Measurements from ENCODE around the gene RARS1.
"Not testable (repeated sequence)": the region's sequence is repeated elsewhere in the genome, so short reads cannot be mapped to it uniquely, and the experiment has no call there.

RARS1 gene

DNA sequence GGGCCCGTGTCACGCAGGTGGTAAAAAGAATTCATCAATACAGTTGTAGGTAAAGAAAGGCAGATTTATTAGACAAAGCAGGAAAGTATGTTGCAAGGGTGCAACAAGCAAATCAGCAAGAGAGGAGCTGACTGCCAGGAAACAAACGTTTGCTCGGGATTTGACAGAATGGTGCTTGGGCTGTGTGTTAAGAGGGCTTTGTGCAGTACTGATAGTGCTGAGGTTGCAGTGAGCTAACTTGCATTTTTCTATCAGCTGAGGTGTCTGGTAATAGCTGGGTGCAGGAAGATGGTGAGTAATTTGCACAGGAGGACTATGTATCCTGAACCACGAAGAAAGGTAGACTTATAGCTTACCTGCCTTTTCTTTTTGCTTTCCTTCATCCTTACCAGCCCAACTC is 3.9 kb upstream of the RARS1 start:
- DNase-seq = no peak

DNA sequence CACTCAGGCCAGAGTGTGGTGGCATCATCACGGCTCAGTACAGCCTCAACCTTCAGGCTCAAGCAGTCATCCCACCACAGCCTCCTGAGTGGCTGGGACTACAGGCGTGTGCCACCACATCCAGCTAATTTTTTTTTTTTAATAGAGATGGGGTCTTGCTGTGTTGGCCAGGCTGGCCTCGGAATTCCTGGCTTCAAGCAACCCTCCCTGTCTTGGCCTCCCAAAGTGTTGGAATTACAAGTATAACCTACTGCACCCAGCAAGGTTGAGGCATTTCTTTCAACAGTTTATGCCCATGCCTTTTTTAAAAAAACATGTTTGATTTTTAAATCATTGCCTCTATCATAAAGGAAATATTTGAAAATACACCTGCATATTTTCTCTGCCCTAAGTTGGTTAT is 2.8 kb downstream of the RARS1 start:
- DNase-seq = no peak

DNA sequence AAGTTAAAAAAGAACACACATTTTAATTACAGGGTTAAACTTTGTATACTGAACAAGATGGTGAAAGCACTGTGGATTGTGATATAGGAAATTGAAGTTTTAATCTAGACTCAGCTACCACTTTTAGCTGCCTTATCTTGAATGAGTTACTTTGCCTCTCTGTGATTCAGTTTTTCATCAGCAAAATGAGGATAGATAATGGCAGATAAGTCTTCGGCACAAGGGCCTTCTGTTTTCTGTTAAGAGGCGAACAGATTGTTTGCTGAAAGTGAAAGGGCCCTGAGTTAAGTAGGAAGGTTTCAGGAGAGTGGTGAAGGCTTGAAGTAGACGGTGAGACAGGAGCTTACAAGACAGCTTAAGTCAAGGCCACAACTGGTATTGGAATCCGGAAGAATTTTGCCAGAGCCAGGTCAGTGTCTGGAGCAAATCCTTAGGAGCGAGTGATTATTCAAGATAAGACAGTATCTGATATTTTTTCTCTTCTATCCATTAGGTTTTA is 7.8 kb downstream of the RARS1 start:
- DNase-seq = no peak

DNA sequence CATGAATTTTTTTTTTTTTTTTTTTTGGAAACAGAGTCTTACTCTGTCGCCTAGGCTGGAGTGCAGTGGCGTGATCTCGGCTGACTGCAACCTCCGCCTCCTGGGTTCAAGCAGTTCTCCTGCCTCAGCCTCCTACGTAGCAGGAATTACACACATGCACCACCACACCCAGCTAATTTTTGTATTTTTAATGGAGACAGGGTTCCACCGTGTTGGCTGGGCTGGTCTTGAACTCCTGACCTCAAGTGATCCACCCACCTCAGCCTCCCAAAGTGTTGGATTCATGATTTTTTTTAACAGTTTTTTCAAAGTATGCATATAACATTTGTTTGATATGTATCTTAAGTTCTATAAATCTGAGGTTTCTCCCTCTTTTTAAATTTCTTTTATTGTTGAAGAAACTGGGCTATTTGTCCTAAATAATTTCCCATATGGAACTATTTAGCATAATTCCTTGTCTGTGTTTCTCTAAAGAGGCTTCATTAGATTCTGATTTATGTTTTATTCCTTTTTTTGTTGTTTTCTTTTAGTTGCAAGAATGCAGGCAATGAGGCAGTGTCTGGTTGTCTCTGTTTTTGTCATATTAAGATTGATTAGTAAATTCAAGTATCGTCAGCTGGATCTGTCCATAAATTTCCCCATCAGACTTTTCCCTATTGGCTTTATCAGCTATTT is 16.4 kb downstream of the RARS1 start:
- no peak for DNase-seq

DNA sequence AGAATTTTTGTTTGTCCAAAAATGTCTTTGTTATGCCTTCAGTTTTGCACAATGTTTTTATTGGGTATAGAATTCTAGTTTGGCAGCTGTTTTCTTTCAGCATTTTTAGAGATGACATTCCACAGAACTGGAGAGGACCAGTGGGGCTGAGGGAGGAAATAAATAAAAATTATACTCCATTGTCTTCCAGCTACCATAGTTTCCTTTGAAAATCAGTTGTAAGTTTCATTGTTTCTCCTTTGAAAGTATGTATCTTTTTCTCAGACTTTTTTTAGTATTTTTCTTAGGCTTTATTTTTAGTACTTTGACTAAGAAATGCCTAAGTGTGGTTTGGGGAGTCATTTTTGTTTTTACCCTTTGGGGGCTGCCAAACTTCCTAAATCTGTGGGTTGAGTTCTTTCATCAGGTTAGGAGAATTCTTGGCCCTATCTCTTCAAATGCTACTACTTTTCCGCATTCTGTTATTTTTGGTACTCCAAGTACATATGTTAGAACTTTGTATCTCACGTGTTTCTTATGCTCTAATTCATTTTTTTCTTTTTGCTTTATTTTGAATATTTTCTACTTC is 27.7 kb downstream of the RARS1 start:
- DNase-seq = no peak

DNA sequence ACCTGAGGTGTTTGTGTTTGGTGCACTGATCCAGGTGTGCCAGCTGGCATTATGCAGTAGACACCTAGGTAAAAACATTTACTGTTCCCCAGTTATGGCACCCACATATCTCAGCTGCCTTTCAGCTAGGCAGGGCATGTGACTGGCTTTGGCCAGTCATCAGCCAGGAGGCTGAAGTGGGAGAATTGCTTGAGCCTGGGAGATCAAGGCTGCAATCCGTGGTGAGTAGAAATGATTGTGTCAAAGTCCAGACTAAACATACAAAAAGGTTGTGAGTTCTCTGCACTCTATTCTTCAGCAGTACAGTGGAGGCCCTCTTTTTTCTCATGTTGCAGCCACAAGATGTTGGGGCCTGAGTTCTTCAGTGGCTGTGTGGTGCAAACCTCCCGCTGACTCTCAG is 39.6 kb downstream of the RARS1 start:
- no peak for DNase-seq

DNA sequence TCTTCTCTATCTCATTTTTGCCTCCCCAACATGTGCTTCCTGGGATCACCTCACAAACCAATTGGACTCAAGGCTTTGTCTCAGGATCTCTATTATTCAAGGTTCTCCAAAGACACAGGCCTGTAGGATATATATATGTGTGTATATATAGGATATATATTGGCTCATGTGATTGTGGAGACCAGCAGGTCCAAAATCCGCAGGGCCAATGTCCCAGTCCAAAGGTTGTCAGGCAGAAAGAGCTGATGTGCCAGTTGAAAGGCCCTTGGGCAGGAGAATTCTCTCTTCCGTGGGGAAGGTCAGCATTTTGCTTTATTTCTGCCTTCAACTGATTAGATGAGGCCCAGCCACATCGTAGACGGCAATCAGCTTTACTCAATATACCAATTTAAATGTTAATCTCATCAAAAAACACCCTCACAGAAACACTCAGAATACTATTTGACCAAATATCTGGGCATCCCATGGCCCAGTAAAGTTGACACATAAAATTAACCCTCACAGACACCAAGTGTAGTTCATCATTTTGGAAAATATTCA is 41.6 kb downstream of the RARS1 start:
- no peak for DNase-seq

DNA sequence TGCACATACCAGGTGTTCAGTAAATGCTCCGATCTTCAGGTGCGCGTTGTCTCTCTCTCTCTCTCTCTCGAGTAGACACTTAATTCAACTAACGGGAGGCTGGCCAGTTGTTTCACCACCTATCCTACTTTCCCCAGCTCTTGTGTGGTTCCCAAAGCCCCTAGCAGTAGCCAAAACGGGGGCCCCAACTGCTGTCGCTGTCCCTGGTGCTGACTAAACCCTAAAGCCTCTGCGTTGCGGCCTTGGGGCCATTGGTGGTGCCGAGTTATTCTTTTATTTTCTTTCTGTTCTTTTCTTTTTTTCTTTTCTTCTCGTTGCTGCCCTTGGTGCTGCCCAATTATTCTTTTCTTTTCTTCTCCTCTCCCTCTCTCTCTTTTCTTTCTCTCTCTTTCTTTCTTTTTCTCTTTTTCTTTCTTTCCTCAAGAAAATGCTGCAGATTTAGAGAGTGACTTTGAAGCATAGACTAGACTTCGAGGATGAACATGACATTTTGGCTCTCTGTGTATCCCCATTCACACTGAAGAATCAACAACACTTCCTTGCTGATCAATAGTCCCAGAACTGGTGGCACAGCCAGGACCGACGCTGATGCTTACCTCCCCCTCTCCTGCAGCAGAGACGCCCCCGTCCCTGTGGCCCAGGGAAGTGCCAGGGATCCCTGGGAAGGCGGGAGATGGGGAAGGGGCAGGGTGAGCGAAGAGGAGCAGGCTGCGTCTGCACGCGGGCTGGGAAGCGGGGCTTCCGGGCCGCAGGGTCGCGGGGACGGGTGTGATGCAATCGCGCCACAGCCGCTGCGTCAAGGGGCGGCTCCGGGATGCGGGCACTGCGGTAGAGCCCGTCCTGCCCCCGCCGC is 42.5 kb downstream of the RARS1 start, which contains the start of gene FBLL1:
TSS of gene FBLL1 (plus strand) at position 785 of the 853 bp plus-strand sequence. CDS start 200 bp downstream, outside the sequence.
- peak in 1 of 4 experiments; percentile 2 for DNase-seq

DNA sequence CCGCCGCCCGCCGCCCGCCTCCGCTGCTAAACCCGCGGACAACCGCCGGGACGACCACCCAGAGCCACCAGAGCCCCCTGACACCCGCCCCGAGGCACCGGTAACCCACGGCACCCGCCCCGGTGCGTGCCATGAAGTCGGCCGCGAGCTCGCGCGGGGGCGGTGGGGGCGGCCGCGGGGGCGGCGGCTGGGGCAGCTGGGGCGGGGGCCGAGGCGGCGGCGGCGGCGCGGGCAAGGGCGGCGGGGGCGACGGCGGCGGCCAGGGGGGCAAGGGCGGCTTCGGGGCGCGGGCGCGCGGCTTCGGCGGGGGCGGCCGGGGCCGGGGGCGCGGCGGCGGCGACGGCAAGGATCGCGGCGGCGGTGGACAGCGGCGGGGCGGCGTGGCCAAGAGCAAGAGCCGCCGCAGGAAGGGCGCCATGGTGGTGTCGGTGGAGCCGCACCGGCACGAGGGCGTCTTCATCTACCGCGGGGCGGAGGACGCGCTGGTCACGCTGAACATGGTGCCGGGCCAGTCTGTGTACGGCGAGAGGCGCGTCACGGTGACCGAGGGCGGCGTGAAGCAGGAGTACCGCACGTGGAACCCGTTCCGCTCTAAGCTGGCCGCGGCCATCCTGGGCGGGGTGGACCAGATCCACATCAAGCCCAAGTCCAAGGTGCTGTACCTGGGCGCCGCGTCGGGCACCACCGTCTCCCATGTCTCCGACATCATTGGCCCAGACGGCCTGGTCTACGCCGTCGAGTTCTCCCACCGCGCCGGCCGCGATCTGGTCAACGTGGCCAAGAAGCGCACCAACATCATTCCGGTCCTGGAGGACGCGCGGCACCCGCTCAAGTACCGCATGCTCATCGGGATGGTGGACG is 43.3 kb downstream of the RARS1 start:
- DNase-seq = no peak

DNA sequence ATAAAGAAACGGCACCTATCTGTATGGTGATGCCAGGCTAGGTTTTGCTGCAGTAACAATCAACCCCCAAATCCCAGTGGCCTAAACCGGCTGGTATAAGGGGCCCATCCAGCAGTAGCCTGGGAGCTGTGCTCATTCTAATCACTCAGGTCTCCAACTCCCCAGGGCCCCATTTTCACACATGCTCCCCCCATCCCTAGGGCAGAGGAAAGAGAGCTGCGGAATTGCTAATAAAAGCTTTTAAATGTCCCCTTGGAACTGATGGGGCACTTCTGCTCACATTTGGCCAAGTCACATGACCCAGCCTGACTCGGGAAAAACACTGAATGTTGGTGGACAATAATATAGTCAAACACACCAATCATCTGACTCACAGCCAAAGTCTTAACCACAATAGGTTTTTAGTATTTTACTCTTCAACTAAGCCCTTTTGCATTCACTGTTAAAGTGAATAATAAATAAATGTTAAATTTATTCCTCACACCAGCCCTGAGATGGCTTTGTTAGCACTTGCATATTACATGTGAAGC is 44.4 kb downstream of the RARS1 start:
- DNase-seq = no peak

DNA sequence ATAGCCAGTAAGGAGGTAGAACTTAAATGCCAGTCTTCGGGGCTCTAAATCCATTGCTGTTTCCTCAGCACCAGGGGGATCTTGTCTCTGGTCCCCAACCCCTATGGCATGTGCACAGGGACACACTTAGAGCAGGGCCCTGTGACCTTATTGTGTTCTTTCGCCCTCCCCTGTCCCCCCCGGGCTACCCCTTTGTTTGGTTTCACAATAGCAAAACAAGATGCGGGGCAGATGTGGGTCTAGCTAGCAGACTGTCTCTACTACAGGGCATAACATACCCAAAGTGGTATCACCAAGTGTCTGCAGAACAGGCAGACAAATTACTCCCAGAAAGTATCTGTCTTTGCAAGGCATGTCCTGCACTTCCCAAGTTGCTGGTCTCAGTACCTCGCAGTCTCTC is 44.9 kb downstream of the RARS1 start:
- DNase-seq = no peak

DNA sequence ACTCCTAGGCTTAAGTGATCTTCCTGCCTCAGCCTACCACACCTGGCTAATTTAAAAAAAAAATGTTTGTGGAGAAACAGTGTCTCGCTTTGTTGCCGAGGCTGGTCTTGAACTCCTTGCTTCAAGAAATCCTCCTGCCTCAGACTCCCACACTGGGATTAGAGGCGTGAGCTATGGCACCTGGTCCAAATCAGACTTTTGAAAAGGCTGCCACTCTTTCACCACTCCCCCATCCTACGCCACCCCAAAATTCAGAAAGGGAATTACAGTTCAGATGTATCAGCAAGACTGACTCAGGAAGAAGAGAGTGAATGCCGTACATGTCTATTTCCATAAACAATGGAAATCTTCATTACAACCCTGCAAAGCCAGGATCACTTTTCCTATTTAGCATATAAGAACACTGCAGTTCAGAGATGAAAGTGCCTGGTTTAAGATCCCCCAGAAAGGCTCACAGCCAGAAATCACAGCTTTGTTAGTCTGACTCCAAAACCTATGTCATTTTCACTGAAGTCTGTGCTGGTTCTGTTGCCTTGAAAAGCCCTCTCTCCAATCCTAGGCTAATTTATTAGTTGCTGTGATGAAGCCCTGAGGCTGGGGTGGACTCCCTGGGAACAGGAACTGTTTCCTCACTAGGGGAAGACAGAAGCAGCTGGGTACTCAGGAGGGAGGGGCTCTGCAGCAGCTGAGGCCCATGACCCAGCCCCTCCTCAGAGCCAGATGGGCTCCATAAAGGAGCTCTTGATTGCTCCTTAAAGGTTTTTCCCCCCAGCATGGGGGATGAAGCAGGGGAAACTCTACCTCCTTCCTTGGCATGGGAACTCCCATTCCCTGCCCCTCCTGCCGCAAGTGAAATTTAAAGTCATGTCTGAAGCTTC is 46.0 kb downstream of the RARS1 start:
- DNase-seq = no peak

DNA sequence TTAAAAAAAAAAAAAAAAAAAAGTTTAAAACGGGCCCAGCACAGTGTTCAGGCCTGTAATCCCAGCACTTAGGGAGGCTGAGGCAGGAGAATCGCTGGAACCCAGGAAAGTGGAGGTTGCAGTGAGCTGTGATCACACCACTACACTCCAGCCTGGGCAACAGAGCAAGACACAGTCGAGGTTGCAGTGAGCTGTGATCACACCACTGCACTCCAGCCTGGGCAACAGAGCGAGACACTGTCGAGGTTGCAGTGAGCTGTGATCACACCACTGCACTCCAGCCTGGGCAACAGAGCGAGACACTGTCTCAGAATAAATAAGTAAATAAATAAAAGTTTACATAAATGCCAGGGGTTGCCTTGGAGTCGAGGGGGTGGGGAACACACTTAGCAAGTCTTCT is 48.1 kb downstream of the RARS1 start:
- DNase-seq = not testable (repeated sequence)

DNA sequence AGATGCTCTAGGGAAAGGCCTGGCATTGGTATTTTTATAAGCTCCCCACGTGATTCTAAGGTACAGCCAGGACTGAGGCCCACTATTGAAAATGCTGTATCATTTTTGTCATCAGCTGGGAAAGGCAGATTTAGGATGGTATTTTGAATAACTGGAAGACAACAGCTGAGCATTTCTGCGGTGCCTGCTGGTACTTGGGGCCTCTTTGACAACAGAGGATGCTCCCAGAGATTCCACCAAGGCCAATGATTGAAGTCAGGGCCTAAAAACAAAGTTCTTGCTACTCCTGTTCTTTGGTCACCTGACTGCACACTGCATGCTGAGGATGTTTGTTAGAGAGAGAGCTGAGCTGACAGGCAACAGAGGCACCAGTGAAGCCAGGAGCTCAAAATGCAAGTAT is 50.9 kb downstream of the RARS1 start:
- no peak for DNase-seq

DNA sequence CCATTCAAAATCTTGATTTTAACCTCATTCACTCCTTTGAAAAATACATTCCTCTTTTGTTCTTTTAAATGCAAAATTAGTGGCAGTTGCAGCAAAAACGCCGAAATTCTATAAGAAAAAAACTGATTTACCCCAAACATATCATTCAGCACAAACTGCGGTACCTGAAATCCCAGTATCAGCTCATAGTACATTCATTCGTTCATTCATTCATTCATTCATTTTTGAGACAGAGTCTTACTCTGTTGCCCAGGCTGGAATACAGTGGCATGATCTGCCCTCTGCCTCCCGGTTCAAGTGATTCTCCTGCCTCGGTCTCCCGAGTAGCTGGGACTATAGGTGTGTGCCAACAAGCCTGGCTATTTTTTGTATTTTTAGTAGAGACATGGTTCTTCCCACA is 63.3 kb downstream of the RARS1 start:
- DNase-seq = no peak

DNA sequence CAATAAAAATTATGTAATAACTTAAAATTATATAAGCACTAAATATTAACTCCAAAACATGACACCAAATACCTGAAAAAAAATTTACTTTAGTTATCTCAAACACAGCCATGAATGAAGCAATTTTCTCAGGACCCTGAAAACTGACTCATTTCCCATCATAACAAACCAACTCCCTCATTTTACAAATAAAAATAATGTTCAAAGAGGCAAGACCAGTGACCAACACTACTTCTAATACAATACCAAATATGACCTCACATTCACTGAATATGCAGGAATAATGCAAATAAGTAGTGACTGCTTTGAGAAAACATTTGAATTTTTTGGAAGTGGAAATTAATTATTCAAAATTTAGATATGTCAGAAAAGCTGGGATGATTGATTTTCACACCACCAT is 64.4 kb downstream of the RARS1 start:
- no peak for DNase-seq

DNA sequence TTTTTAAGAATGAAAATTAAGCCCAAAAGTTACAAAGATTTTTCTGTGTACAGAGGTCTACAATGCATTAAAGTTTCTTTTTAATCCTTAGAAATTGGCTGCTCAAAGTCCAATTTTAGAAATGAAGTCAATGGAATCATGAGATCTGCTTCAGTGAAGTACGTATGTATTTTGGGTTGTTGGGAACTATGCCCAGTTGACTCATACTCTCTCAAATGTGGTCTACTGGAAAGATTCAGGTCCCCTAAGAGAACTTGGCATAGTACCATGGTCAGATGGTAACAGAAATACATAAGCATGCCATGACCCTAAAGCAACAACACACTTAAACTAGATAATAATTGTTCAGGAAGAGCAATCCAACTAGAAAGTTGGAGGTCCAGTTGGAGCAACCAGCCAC is 65.9 kb downstream of the RARS1 start:
- DNase-seq = no peak

DNA sequence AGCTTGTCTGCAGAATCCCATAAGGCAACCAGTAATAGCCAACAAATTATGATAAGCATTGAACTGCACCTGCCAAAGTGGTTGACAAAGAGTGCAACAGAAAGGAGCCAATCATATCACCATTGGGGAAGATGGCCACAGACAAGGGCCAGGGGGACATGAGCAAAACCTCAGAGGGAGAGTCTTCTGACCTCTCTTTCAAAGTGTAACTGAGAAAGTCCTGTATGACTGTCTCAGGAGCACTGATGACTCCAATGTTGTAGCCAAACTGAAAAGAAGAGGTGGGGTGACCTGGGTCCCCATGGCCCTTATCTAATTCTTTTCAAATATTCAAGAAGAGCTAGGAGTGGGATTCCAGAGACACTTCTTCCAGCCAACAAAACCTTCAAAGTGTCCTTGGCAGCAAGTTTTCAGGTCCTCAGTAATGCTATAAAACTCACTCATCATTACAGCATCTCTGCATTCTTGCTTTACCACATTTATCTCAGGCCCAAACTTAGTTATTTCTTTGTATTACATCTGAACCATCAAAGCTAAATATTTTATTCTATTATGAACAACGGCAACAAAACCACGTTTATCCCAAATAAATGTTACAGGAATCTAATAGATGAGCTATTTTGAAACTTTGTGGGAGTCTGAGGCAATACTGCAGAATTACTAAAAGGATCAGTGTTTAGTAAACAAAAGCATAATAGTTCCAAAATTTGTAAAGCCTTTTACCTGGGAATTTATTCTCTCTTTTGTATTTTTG is 67.3 kb downstream of the RARS1 start:
- no peak for DNase-seq

DNA sequence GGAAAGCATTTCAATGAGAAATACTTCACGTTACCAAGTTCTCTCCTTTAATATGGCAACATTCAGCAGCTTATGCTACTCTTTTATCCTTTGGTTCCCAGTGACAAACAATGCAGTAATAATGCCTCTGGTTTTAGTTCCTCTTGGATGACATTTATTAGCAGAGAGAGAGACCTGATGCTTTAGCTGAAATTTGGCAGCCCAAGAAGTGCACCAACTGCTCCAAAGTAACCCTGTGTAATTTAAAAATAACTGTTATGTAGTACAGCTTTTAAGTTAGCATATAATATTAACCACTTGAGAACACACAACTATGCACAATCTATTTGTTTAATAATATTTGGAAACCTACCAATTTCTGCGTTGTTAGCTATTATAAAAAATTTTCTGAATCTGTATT is 71.1 kb downstream of the RARS1 start:
- no peak for DNase-seq

DNA sequence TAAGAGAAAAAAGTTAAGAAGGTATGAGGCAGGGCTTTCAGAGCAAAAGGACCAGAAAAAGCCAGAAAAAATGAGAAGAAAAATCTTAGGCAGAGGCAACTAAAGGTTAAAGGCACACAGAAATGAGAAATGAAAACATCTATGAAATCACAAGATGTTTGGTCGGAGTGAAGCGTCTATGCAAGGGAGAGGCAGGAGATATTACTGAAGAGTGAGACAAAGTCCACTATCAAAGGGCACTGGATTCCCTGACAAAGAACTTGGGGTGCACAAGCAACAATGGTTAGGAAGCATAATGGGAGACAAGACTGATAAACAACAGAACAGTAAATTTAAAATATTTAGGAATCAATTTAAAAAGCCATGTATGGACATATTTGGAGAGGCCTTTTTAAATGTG is 76.0 kb downstream of the RARS1 start:
- DNase-seq = no peak

DNA sequence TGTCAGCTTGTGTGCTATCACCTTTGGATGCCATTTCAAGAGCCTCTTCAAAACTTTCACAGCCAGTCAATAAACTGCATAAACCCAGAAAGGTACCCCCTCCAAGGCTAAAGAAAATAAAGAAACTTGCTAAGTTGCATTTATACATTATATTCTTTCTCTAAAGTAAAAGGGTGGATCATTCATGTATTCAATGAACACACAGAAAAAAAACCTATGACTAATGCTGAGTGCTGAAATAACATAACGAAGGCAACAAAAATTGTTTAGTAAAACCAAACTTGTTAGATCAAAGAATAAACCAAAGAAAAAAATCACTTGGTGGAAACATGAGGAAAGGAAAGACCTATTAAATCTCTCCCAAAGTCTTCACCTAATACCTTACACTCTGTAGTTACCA is 77.7 kb downstream of the RARS1 start:
- DNase-seq = no peak
